G401 (cell line): ENCODE results near the gene MSH2. TPM values are rescaled to one million over a fixed set of nuclear protein-coding genes. Genes with fewer than 3 reads are reported as not detected.

Experiments
- DNase-seq: peaks from one replicate; pipeline ENCODE4 v3.0.0-alpha.2; 2015; ENCODE audit warnings: low spot score
- in situ Hi-C: cut with HindIII; loops from 2 replicates; pipeline ENCODE4 v1.10.0; 2016; ENCODE audit warnings: low sequenced_read_pairs, mixed read lengths
- total RNA-seq: library from RNA; depleted of rRNA; stranded (reverse); fragments of >200 nt; shearing (Covaris generic); gene quantifications from 2 replicates; pipeline ENCODE4 v1.2.3, GENCODE V29; 2014

Gene MSH2
- total RNA-seq, 1 experiment from 2014 or later = 115 TPM

DNA sequence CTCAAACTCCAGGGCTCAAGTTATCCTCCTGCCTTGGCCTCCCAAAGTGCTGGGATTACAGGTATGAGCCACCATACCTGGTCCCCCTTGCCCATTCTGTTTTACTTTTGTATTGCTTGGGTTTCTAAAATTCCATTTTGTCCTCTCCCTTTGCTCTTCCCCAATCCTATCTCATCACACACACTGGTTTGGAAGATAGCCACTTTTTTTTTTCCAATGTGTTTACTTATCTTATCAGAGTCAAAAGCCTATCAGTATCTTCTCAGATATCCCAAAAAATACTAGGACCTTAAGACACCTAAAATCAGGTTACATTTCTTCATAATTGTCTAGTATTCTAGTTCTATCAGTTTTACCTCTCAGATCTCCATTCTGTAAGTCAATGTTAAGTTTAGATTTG, 56.1 kb downstream of the MSH2 start:
- no peak for DNase-seq
- in situ Hi-C loops = no loop called here

DNA sequence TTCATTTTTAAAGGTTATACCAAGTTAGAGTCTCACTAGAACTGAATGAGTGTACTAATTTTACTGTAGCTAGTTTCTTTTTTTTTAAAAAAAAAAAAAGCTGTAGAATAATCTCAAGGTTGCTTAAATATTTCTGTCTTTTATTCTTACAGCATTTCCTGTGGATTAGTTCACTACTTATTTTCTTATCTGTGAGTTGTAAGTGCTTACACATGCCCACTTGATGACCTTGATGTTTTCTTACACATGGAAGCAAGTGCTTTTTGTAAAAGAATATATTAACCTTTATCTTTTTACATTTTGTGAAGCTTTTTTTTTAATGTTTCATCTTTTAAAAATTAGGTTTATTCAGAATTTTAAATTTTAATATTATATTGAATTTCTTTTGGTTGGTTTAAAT, 57.8 kb downstream of the MSH2 start:
- DNase-seq = no peak
- in situ Hi-C loops = no loop called here

DNA sequence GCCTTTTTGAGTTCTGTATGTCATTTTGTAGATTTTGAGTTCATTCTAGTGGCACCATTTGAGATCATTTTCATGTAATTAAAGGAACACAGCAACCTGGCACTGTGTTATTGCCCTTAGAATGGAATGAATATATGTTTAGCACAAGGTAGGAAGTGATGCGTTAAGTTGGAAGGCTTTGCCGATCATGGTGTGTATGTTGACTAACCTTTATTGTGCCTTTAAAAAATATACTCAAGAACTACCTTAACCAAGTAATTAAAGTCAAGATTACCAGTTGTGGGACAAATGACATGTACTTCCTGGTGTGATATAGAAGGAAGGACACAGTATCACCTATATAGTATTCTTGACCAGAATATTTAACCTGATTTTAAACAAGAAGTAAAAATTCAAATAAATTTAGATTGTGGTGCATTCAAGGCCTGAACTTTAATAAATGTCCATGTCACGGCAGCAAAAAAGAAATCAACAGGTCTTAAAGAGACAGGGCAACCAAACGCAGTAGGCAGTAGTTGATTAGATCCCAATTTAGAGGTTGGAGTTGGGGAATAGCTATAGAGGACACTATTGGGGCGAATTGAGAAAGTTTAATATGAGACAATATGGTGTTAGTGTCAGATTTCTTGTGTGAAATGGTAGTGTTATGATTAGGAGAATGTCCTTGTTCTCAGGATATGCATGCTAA, 68.6 kb downstream of the MSH2 start:
- in situ Hi-C loops = no loop called here
- DNase-seq = no peak

- in situ Hi-C loops = no loop called here
- DNase-seq = no peak
Observed at GRCh38 chr2:47479863-47480262, 76.9 kb downstream of the MSH2 start.

- DNase-seq = no peak
- in situ Hi-C loops = no loop called here
Observed at GRCh38 chr2:47483191-47483590, 80.2 kb downstream of the MSH2 start.

DNA sequence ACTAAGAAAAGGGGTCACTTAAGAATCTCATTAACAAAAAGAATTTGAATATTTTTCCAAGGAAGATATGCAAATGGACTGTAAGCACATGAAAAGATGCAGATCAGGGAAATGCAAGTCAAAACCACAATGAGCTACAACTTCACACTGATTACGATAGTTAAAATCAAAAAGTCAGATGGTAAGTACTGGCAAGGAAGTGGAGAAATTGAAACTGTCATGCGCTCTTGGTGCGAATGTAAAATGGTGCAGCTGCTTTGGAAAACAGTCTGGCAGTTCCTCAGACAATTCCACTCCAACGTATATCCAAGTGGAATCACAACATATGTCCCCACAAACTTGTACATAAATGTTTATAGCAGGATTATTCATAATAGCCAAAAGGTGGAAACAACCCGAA, 81.4 kb downstream of the MSH2 start:
- in situ Hi-C loops = no loop called here
- DNase-seq = no peak

DNA sequence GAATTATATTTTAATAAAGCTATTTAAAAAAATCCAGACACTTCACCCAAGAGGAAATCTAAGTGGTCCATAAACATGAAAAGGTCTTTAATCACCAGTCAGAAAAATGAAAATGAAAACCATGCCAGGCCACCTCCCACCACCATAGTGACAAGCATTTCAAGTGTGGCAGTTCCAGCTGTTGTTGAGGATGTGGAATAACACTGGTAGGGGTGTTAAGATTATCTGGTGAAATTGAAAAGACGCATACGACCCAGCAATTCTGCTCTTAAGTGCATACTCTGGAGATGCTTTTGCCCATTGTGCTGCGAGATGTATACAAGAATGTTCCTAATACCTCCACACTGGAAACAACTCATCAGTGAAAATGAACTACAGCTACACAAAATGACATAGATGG, 82.2 kb downstream of the MSH2 start:
- in situ Hi-C loops = no loop called here
- no peak for DNase-seq

DNA sequence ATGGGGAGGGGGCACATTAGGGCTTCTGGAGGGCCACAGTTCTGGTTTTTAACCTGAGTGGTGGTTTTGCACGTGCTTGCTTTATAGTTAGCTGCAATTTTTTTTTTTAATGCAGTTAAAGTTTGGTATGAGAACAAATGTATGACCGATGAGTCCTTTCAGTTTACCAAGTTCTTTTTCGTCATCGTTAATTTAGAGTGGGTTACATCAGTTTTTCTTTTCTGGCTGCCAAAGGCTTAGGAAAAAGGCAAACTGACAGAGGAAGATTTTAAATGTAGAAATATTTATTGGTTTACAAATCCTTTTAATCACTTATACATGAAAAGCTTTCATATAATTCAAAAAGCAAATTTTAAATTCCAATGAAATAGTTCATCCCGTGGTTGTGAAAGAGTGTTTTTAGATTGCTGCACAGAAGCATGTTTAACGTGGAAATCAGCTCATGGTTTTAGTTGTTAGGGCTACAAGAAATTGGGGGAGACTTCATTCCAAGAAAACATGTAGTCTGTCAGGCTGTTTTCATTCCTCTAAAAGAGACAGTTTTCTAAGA, 82.9 kb downstream of the MSH2 start:
- in situ Hi-C loops = no loop called here

GRCh38 chr2:47486841-47487497, 84.0 kb downstream of the MSH2 start:
- no peak for DNase-seq
- in situ Hi-C loops = no loop called here

More for the DNA sequence above, 82.9 kb downstream of the MSH2 start:
- no peak for DNase-seq

DNA sequence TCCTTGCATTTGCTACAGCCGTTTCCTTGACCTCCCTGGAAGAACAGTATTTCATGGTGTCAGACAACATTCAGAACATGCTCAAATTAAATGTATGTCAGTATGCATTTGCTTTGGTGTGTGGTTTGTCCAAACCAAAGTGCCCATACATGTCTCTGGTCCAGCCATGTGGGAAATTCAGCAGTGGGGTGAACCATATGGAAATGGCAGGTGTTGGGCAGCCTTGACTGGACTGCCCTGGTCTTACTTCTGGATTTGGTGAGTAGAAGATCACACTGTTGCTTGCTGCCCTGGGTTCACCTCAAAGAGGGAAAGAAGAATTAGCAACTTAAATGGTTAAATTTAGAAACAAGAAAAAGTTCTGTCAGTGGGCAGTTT, 84.5 kb downstream of the MSH2 start:
- no peak for DNase-seq
- in situ Hi-C loops = no loop called here

- no peak for DNase-seq
- in situ Hi-C loops = no loop called here
Observed at GRCh38 chr2:47488870-47489584, 86.1 kb downstream of the MSH2 start.

- DNase-seq = no peak
- in situ Hi-C loops = no loop called here
Observed at GRCh38 chr2:47490406-47490805, 87.5 kb downstream of the MSH2 start.

- no peak for DNase-seq
- in situ Hi-C loops = no loop called here
Observed at GRCh38 chr2:47493317-47494035, 90.5 kb downstream of the MSH2 start.

GRCh38 chr2:47494267-47495130, 91.5 kb downstream of the MSH2 start:
- no peak for DNase-seq
- in situ Hi-C loops = no loop called here

DNA sequence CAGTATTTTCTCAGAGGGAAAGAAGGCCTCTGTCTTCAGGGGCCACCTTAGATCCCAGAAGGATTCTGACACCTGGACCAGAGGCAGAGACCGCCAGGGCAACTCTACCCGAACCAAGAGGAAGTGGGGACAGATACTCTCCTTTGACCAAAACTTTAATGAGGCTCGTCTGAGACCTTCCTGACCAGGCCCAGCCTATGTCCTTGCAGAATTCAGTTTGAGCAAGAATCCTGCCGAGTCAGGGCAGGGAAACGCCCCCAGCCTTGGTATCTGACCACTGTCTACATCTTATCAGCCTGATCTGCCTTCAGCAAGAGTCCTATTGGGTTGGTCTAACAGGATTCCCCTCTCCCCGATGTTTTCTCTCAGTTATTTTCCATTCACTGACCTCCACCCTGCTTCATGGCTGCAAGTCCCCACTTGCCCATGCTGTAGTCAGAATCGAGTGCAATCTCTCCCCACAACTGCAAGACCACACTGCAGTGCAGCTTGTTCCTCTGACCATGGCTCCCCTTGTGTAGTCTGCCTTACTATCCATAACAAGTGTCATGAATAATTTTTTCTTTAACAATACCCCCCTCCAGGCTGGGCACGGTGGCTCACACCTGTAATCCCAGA, 95.0 kb downstream of the MSH2 start:
- no peak for DNase-seq
- in situ Hi-C loops = no loop called here

GRCh38 chr2:47499093-47499492, 96.1 kb downstream of the MSH2 start:
- in situ Hi-C loops = no loop called here
- DNase-seq = no peak

DNA sequence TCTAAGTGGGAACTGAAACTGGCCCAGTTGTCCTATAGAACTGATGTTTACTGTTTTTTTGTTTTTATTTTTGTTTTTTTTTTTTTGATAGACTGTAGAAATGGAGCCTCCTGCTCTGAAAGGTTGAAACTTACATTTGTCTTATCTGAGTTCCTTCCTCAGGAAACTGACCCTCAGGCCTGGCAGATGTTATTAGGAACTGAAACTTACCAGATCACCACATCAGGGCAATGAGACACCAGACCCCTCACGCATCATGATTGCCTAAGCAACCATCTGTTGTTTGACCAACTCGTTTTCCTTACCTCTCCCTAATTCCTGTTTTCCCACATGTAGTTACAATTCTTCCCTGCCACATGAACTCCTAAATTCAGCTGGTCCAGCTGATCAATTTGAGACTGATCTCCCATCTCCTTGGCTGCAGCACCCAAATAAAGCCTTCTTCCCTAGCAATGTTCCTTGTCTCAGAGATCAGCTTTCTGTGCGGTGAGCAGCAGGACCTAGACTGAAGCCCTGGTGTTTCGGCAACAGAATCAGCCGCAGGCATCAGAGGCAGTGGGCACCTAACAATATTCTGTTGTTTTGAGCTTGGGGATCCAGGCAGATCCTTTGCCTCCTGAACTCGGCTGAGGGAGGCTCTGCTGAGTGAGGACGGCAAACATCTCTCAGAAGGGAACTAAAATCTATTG, 96.8 kb downstream of the MSH2 start:
- in situ Hi-C loops = no loop called here
- DNase-seq = no peak
